HG03457 (cell line): ENCODE measurements around the gene MTTP.

Experiments
- ATAC-seq: cut with Tn5 transposase; IDR thresholded peaks from one replicate; pipeline ENCODE4 v1.9.1; 2021; ENCODE audit warnings: moderate number of reproducible peaks; ENCODE audit not compliant: unreplicated experiment

MTTP gene

DNA sequence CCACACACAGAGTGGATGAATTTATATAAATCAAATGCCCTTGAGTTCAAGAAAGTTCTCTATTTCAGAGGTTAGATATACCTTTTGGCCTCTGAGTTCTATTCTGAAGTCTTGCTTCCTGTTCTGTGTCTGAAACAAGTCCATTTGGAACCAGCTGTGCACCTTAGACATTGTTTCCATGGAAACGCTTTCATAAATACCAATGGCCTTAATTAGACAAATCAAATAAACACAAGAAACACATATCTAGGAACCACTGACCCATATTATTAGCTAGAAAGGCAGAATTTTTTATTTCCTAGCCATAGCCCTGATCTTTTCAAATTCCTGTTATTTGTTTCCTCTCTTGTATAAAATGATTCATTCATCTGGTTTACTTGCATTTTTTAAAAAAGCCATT lies 91.4 kb downstream of the MTTP start:
- ATAC-seq: no peak

DNA sequence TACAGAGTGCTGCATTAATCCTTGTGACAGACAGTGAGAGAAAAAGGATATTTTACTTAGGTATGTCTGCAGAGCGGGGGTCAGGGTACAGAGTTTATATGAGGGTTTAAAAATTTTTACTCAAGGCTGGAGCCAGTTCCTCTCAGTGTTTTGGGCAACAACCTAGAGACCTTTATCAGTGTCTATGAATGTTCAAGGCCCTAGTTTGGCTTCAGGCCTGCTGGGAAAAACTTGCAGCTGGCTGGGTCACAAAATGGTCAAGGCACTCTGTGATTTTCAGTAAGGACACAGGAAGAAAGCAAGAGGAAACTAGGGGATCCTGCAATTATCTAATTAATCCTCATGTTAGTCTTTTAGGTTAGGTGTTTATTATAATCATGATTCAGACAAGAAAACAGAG lies 93.8 kb downstream of the MTTP start:
- ATAC-seq: no peak

- no peak for ATAC-seq
These were observed 94.5 kb downstream of the MTTP start for GRCh38 chr4:99669084-99669483.

DNA sequence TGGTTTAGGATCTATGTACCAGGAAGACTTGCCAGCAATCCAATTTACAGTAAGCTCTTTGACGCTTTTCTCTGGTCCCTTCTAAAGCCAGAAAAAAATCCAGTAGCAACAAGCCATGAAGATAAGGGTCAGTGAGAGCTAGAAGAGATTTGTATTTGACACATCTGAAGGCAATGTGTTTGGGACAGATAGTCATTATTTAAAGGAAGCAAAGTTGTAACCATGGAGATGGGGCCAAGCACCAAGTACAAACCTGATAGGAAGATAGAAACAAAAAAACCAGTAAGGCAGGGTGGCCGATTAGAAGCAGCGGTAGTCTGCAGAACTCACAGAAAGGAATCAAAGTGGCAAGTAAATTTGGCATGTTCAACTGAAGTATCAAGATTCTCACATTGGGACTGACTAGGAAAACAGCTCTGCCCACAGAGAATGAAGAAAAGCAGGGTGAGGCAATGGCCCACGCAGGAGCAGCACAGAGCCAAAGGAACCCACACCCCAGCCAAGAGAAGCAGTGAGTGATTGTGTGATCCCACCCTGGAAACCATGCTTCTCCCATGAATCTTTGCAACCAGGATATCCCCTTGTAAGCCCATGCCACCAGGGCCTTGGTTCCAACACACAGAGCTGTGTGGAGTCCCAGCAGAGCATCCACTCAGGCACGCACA lies 95.9 kb downstream of the MTTP start:
- no peak for ATAC-seq
